GM21717 (cell line): Measurements from ENCODE around the gene PCYT1A.
"Not testable (repeated sequence)": the region's sequence is repeated elsewhere in the genome, so short reads cannot be mapped to it uniquely, and the experiment has no call there.

ENCODE experiments used
- ATAC-seq: cut with Tn5 transposase; IDR thresholded peaks from one replicate; pipeline ENCODE4 v1.9.1; 2021; ENCODE audit warnings: mild to moderate bottlenecking, moderate library complexity; ENCODE audit not compliant: unreplicated experiment

PCYT1A gene

GRCh38 chr3:196216681-196217211 lies 70.8 kb downstream of the PCYT1A start:
- no peak for ATAC-seq

DNA sequence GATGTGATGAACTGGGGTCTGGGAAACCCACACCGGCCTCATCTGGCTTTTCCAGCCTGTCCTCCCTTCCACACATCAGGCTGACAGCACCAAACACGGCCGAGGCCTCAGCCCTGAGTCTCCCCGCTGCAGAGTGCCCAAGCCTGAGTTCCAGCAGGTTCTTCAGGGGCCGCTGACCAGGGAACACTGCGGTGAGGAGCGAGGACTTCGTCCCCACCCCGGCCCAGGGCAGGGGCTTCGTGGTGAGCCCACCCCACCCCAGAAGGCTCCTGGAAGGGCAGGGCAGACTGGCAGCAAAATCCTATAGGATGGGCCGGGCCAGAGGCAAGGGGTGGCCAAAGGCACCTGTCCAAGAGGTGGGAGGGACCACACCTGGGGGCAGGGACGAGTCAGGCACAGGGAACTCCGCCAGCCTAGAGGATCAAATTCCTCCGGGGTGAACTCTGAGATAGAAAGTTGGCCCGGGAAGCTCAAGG lies 71.4 kb downstream of the PCYT1A start, which contains the start of gene SLC51A:
Gene SLC51A, plus strand, starts transcription at position 446 of the 476 bp plus-strand sequence. CDS start 179 bp downstream, outside the sequence.
- no peak for ATAC-seq

DNA sequence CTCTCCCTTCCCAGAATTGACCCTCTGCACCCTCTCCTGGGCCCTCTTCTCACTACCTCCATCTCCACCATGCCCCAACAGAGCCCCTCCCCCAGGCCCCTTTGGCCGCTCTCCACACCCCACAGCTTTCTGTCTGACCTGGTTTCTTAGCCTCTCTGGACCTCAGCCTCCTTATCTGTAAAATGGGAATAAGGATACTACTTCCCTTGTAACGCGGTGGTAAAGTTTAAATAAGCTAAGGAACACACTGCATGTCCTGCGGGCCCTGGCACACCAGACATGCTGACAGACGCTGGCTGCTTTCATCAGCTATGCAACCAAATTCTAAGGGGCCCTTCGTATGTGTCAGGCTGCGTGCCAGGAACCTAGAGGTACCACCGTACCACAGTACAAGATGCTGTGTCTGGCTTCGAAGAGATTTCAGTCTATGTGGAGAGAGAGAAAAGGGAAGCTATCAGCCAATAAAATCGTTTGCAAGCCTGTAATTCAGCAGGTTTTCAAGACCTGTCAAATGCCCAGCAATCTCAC lies 72.0 kb downstream of the PCYT1A start:
- no peak for ATAC-seq

DNA sequence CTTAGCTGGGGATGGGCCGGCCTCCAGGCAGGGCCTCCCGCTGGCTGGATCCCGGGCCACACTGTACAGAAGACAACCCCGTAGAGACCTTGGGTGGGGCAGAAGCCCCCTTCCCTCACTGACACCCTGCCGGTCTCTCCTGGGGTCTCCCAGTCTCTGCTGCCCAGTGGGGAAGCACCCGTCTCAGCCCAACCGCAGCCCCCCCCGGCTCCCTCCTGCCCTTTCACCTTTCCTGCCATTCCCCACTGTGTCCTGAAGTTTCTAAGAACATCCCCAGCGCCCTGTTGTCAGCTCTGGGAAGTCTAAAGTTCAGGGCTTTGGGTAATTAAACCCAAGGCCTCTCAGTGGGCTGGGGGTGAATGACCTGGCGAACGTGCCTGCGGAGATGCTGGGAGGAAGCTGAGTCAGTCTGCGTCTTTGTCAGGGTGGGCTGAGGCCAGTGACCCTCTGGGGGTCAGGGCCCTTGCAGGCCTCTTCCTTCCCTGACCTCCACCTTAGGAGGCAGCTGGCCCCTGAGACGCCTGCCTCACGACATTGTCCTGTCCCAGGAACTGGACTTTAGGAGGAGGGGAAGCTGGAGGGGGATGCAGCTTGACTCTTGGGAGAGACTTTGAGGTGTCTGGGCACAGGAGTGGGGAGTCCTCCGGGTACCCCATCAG lies 72.6 kb downstream of the PCYT1A start:
- ATAC-seq = no peak

DNA sequence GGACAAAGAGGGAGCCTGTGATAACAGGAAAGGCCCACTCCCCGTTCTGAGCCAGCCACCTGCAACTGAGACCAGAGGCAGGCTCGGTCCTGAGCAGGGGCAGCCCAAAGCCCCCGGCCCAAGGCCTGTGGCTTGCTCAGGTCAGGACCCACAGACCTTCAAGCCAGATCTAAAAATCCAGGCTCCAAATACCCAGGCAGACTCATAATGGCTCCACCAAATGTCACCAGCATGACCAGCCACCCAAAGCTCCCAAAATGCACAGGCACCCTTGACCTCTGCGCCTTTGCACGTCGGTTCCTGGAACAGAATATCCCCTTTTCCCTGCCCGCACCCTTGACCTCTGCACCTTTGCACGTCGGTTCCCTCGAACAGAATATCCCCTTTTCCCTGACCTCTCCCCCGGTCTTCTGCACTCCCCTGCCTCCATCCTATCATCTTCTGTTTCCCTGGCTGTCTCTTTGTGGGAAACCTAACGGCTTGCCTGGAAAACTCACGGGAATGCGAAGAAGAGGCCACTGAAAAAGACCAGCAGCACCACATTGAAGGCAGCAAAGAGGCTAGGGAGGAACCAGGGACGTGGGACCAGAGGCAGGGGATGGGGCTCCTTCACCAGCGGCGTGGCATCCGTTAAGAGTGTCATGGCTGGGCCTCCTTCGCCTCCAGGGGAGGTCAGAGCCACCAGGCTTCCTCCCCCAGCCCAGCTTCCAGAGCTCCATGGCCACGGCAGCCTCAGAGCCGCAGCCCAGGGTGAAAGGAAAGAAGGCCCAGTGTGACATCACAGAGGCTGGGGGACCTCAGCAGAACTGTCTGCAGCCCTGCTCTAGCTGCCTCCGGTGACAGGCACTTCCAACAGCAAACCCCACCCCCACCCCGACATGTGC lies 76.6 kb downstream of the PCYT1A start, which contains the start of gene ZDHHC19:
Gene ZDHHC19, minus strand, starts transcription at position 728 of the 884 bp plus-strand sequence. Its CDS starts 85 bp downstream, at position 643.
- ATAC-seq = no peak

DNA sequence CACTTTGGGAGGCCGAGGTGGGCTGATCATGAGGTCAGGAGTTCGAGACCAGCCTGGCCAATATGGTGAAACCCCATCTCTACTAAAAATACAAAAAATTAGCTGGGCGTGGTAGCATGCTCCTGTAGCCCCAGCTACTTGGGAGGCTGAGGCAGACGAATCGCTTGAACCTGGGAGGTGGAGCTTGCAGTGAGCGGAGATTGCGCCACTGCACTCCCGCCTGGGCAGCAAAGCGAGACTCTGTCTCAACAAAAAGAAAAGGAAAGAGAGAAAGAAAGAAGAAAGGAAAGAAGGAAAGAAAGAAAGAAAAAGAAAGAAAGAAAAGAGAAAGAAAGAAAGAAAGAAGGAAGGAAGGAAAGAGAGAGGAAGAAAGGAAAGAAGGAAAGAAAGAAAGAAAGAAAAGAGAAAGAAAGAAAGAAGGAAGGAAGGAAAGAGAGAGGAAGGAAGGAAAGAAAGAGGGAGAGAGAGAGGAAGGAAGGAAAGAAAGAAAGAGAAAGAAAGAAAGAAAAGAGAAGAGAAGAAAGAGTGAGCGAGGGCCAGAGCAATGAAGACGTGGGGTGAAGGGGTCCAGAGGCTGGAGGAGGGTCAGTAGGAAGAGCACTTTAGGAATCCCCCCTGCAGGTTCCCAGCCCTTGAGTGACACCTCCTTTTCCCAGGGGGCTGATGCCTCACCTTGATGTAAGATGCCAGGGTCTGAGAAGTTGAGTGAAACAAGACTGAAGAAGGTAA lies 77.4 kb downstream of the PCYT1A start:
- ATAC-seq = not testable (repeated sequence)

GRCh38 chr3:196208942-196209695 lies 78.4 kb downstream of the PCYT1A start:
- ATAC-seq = no peak

DNA sequence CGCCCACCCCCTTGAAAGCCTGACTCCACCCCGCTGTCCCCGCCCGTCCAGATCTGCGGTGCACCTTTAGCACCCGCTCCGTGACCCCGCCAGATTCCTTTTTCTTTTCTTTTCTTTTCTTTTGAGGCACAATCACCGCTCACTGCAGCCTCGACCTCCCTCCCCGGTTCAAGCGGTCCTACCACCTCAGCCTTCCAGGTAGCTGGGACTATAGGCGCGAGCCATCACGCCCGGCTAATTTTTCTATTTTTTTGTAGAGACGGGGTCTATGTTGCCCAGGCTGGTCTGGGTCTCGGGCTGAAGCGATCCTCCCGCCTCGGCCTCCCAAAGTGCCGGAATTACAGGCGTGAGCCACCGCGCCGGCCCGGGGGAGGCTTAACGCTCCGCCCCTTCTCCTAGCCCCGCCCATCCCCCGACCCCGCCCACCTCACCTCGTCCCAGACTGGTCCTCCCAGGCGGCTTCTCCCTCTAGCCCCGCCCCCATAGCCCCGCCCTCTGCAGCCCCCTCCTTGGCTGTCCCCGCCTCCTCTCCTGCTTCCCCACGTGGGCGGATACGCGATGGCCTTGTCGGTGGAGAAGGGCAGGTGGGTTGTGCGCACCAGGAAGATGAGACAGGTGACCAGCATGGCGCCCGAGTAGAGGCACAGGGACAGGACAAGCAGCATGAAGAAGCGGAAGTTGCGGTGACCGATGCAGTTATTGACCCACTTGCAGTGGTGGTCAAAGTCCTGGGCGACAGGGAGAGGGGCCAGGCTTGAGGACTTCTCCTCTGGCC lies 79.5 kb downstream of the PCYT1A start:
- ATAC-seq = no peak

DNA sequence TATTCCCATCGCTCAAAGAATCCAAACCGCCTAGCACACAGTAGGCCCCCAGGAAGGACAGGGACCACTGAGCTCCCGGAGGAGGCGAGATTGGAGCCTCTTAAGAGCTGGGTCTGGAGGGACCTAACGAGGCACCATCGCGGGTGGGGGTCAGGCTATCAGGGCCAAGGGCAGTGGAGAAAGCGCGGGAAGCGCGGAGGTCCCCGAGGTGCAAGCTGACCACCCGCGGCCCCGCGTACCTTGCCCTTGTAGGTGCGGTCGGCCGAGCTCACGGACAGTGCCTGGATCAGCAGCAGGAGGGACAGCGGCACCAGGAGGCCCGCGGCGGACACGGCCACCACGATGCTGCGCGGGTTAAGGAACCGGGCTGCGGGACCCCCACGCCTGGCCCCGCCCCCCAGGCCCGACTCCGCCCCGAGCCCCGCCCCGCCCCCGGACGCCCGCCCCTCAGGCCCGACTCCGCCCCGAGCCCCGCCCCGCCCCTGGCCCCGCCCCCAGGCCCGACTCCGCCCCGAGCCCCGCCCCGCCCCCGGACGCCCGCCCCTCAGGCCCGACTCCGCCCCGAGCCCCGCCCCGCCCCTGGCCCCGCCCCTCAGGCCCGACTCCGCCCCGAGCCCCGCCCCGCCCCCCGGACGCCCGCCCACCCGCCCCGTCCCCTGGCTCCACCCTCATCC lies 80.2 kb downstream of the PCYT1A start:
- ATAC-seq = no peak

DNA sequence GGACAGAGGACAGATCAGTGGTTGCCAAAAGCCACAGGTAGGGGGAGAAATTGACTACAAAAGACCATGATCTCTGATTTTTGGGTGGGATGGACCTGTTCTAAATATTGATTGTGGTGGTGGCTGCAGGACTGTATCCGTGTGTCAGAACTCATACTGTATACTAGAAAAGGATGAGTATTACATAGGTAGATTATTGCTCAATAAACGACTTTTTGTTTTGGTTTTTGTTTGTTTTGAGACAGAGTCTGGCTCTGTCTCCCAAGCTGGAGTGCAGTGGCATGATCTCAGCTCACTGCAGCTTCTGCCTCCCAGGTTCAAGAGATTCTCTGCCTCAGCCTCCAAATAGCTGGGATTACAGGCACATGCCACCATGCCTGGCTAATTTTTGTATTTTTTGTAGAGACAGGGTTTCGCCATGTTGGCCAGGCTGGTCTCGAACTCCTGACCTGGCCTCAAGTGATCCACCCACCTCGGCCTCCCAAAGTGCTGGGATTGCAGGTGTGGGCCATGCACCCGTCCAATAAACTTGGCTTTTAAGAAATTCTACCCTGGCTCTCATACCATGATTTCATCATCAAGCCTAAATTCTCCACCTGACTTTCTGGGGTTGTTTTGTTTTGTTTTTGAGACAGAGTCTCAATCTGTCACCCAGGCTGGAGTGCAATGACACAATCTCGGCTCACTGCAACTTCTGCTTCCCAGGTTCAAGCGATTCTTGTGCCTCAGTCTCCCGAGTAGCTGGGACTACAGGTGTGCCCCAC lies 81.9 kb downstream of the PCYT1A start:
- not testable (repeated sequence) for ATAC-seq

- no peak for ATAC-seq
Observed at GRCh38 chr3:196203846-196204245, 83.7 kb downstream of the PCYT1A start.

DNA sequence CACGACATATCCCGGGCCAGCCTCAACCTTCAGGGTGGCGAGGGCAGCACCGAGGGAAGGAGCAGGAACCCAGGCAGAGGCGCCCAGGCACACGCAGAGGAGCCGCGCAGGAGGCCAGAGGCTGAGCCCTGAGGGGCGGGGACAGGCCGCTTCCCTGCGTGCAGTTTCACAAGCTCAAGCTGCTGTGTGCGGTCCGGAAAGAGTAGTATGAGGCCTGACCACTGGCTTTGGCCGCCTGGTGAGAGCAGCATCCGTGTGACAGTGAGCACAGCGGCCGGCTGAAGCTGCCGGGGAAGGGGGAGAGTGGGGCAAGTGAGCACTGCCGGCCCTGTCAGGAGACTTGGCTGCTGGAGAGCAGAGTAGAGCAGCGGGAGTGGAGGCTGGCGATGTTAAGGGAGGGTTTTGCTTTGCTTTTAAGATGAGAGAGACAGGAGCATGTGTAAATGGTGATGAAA lies 85.0 kb downstream of the PCYT1A start:
- no peak for ATAC-seq

- no peak for ATAC-seq
Observed at GRCh38 chr3:196198771-196199753, 88.5 kb downstream of the PCYT1A start.

DNA sequence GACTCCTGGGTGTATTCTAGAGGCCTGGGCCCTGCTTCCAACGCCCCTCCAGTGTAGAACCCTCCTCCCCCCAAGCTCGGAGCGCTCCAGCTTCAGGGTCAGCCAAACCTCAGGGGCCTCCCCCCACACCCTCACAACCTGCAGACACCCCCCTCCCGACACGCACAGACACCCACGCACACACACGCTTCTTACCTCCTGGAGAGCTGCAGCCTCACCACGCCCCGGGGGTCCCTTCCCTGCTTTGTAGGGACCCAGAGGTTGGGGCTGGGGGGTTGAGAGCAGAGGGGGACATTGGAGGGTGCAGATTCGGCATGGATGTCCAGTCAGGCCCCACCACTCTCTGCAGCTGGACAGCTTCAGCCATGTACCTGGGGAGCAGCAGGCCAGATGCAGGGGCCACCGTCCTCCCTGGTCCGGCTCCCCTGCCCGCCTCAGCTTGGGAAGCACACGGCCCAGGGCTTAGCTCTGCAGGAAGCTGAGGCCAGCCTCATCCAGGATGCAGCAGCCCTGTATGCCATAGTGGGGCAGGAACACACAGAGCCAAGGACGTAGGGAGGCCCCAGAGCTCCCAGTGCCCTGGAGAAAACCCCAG lies 89.3 kb downstream of the PCYT1A start:
- no peak for ATAC-seq

DNA sequence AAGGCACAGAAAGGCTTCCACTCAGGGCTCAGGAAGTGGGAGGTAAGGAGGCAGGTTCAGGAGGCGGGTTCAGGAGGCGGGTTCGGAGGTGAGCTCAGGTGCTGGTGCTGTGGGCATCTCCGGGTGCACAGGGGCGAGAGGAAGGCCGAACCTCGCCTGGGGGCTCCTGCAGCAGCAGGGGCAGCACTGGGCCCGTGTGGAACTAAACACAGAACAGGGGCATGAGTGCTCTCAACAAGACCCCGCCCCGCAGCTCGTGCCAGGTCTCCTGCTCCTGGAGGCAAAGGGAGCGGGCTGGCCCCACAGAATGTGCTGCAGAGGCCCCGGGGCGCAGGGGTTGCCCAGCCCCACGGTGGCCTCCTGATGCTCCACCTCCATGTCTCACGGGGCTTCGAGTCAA lies 90.0 kb downstream of the PCYT1A start:
- no peak for ATAC-seq

- no peak for ATAC-seq
Observed at GRCh38 chr3:196195664-196196265, 91.8 kb downstream of the PCYT1A start.
